C4-2B (cell line): Measurements from ENCODE around the gene FLNC.

Experiments used
- ZFX ChIP-seq: fragments of 450-650 bp; IDR thresholded peaks from 2 replicates; pipeline ENCODE4 v1.6.1; 2017
- TF ChIP-seq, protein P1 (sequence below): fragments of 450-650 bp; conservative IDR thresholded peaks from 2 replicates; pipeline ENCODE4 v1.5.1; 2017; ENCODE audit warnings: mild to moderate bottlenecking

DNA sequence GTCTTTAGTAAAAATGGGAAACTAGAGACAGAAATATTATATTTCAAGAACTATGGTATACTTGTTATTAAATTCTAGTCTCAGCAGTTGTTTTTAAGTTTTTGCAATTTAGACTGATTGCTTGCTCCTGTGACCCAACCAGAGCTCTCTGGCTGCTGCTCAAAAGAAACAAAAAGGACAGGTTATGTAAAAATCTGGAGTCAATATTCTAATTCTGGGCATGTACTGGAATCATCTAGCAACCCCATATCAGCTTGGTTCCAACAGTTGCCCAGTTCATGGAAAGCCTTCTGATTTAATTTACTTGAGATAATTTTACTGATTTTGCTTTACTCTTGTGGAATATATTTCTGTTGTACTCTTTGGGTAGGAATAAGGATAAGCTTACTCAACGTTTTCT lies 70.0 kb downstream of the FLNC start:
- TF ChIP-seq, protein P1, sequence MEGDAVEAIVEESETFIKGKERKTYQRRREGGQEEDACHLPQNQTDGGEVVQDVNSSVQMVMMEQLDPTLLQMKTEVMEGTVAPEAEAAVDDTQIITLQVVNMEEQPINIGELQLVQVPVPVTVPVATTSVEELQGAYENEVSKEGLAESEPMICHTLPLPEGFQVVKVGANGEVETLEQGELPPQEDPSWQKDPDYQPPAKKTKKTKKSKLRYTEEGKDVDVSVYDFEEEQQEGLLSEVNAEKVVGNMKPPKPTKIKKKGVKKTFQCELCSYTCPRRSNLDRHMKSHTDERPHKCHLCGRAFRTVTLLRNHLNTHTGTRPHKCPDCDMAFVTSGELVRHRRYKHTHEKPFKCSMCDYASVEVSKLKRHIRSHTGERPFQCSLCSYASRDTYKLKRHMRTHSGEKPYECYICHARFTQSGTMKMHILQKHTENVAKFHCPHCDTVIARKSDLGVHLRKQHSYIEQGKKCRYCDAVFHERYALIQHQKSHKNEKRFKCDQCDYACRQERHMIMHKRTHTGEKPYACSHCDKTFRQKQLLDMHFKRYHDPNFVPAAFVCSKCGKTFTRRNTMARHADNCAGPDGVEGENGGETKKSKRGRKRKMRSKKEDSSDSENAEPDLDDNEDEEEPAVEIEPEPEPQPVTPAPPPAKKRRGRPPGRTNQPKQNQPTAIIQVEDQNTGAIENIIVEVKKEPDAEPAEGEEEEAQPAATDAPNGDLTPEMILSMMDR, result no peak
- TF ChIP-seq ZFX, result no peak
